Vagina (tissue), 2 donors: ENCODE measurements around the gene PRIM1.

Source experiments
- POLR2A ChIP-seq, 2 donors: fragments of 450-650 bp; IDR thresholded peaks; one replicate each; pipeline ENCODE4 v1.6.1; 2017; ENCODE audit warnings: antibody characterized with exemption in 2 of 2, mild to moderate bottlenecking in 2 of 2, moderate library complexity in 2 of 2
- POLR2AphosphoS5 ChIP-seq, 2 donors: sonication (generic); formaldehyde crosslinking; IDR thresholded peaks; one replicate each; pipeline ENCODE4 v1.9.0; 2017; ENCODE audit warnings: antibody characterized with exemption in 2 of 2, mild to moderate bottlenecking in 2 of 2, low read depth in 1 of 2; ENCODE audit not compliant: insufficient read depth in 1 of 2
- TF ChIP-seq, protein P1 (sequence below), 3 experiments: fragments of 450-650 bp in 2 of 3; fragments of 200-600 bp in 1 of 3; sonication (generic) in 1 of 3; IDR thresholded peaks; one replicate each; pipeline ENCODE4 v1.5.1; 2017 to 2019; ENCODE audit warnings: antibody characterized with exemption in 3 of 3, mild to moderate bottlenecking in 2 of 3, moderate library complexity in 2 of 3

DNA sequence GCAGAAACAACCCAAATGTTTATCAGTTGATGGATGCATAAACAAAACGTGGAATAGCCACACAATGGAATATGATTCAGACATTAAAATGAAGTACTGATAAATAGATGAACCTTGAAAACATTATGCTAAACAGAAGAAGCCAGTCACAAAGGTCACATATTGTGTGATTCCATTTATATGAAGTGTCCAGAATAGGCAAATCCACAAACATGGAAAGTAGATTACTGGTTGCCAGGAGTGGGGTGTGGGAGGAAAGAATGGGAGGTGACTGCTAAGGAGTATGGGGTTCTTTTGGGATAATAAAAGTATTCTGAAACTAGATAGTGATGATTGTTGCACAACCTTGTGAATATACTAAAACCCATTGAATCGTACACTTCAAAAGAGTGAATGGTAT, 9.7 kb upstream of the PRIM1 start:
- TF ChIP-seq, protein P1, sequence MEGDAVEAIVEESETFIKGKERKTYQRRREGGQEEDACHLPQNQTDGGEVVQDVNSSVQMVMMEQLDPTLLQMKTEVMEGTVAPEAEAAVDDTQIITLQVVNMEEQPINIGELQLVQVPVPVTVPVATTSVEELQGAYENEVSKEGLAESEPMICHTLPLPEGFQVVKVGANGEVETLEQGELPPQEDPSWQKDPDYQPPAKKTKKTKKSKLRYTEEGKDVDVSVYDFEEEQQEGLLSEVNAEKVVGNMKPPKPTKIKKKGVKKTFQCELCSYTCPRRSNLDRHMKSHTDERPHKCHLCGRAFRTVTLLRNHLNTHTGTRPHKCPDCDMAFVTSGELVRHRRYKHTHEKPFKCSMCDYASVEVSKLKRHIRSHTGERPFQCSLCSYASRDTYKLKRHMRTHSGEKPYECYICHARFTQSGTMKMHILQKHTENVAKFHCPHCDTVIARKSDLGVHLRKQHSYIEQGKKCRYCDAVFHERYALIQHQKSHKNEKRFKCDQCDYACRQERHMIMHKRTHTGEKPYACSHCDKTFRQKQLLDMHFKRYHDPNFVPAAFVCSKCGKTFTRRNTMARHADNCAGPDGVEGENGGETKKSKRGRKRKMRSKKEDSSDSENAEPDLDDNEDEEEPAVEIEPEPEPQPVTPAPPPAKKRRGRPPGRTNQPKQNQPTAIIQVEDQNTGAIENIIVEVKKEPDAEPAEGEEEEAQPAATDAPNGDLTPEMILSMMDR (IDR thresholded peaks at IDR 0.05), result no peak
- no peak for TF ChIP-seq POLR2A (IDR thresholded peaks at IDR 0.05)
- no peak for TF ChIP-seq POLR2AphosphoS5 (IDR thresholded peaks at IDR 0.05; ENCODE audit: insufficient read depth in 1 of 2, low read depth in 1 of 2)
